ENCODE results near the gene SLX4IP. TPM values are rescaled to one million over a fixed set of nuclear protein-coding genes. Genes with fewer than 3 reads are reported as not detected.

The SLX4IP gene
- total and polyA plus RNA-seq, 2 of the 13 experiments (the other 11 are each of a cell fraction or from before 2014, with no cell fraction given), result 3.6 to 7.3 TPM

- H3K4me2 ChIP-seq (ENCODE audit: low read depth, low read length), result no peak overlapping the region
- DNase-seq (ENCODE audit: low spot score) (no peak), ATAC-seq (no peak), FAIRE-seq (no peak)
- H3K36me3 ChIP-seq (replicated peaks in 1 of 2; ENCODE audit: control insufficient read depth in 1 of 2, insufficient read depth in 2 of 2, low read length in 2 of 2), result peaks cover 0 to 7% of the 10 kb centered on the region in 2 experiments; a peak in 2 of 5 replicates
- intact Hi-C loops (cut with micrococcal nuclease; ENCODE audit: unreplicated experiment) (no loop called here), in situ Hi-C loops (cut with HindIII; ENCODE audit: extremely low pct_ligation_motif_present, low pct_unique_long_range_greater_than_20kb) (no loop called here)
- no peak overlapping the region for H3K27ac ChIP-seq (ENCODE audit: extremely low read length, insufficient read depth, low read length)
- ChIA-PET POLR2A (no interaction called here), CTCF (ENCODE audit: low intra/inter-chr PET ratio, low total read pairs) (no interaction called here)
- no peaks in the 10 kb centered on the region for H3K27me3 ChIP-seq (ENCODE audit: control insufficient read depth in 1 of 2, insufficient read depth in 2 of 2, low read length in 2 of 2)
- H2AFZ ChIP-seq (ENCODE audit: low read length), result no peak overlapping the region
- H3K9me3 ChIP-seq (ENCODE audit: low read length), result no peaks in the 10 kb centered on the region
- no TSS peak for BruUV-seq (replicated peaks)
- no peaks in the 10 kb centered on the region for H4K20me1 ChIP-seq (ENCODE audit: insufficient read depth, low read length)
- no peaks in the 10 kb centered on the region for H3K79me2 ChIP-seq (ENCODE audit: insufficient read depth, low read length)
- H3K4me1 ChIP-seq (ENCODE audit: insufficient read depth, low read length), result no peaks in the 10 kb centered on the region
- H3K9ac ChIP-seq (ENCODE audit: insufficient read depth, low read depth, low read length), result no peak overlapping the region
- no peak overlapping the region for H3K4me3 ChIP-seq (replicated peaks in 1 of 3; ENCODE audit: insufficient read depth in 1 of 3, low read depth in 2 of 3, low read length in 3 of 3)
- 95% methylated on average over 3 of the region's 3 CpGs for WGBS (ENCODE audit: low lambda C conversion rate)
- TF ChIP-seq MBNL3 (CRISPR knock-in tag; conservative IDR thresholded peaks at IDR 0.05) (no peak), NR2F1 (CRISPR knock-in tag; IDR thresholded peaks at IDR 0.05) (no peak), TMF1 (CRISPR knock-in tag; IDR thresholded peaks at IDR 0.05; ENCODE audit: low read depth) (no peak), ZNF839 (CRISPR knock-in tag; IDR thresholded peaks at IDR 0.05; ENCODE audit: borderline replicate concordance) (no peak), PAXIP1 (CRISPR knock-in tag; conservative IDR thresholded peaks at IDR 0.05) (no peak), ATF3 (CRISPR knock-in tag; IDR thresholded peaks at IDR 0.05) (no peak), ZNF607 (CRISPR knock-in tag; IDR thresholded peaks at IDR 0.05; ENCODE audit: borderline replicate concordance) (no peak), TIGD3 (CRISPR knock-in tag; IDR thresholded peaks at IDR 0.05; ENCODE audit: borderline replicate concordance) (no peak), ZMYM4 (CRISPR knock-in tag; IDR thresholded peaks at IDR 0.05) (no peak), ZBTB1 (CRISPR knock-in tag; IDR thresholded peaks at IDR 0.05; ENCODE audit: borderline replicate concordance) (no peak), DBP (CRISPR knock-in tag; IDR thresholded peaks at IDR 0.05; ENCODE audit: not compliant biosample characterization) (no peak)
Observed at GRCh38 chr20:10626896-10627295, 191.8 kb downstream of the SLX4IP start.
